ENCODE results near the gene ZNF394. TPM values are rescaled to one million over a fixed set of nuclear protein-coding genes. Genes with fewer than 3 reads are reported as not detected.

The ZNF394 gene
- polyA plus RNA-seq, 1 donor (not counting 4 experiments of a cell fraction or from before 2014, with no cell fraction given), result 10.1 TPM

DNA sequence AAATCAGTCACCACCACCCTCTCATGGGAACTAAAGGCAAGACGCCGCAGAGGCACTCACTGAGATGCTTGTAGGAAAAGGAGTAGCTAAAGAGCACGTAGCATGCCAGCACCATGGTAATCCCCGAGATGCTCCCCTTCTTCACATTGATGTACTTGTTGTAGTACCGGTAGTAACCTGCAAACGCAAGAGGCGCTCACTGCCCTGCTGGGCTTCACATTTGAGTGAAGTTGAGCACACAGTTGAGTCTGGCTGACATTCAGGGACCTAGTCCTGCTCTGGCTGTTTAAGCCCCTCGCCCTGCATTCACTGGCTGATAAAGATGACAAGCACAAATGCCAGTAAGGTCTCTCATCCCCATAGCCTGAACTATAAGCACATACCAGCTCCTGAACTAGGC lies 41.0 kb downstream of the ZNF394 start:
- H3K4me1 ChIP-seq (ENCODE audit: control insufficient read depth, extremely low read depth, insufficient read depth, low read length), result peaks cover 12% of the 10 kb centered on the region
- no peak overlapping the region for H3K4me2 ChIP-seq (ENCODE audit: control insufficient read depth, extremely low read depth, insufficient read depth, low read depth, low read length)
- H3K79me2 ChIP-seq (ENCODE audit: control insufficient read depth, insufficient read depth, low read length), result peaks cover 77% of the 10 kb centered on the region
- H3K27me3 ChIP-seq (ENCODE audit: control insufficient read depth, extremely low read depth, insufficient read depth, low read length), result no peaks in the 10 kb centered on the region
- dilution Hi-C loops (cut with MboI; ENCODE audit: extremely low pct_ligation_motif_present, low sequenced_read_pairs), result no loop called here
- no peak overlapping the region for H3K4me3 ChIP-seq (ENCODE audit: control insufficient read depth in 2 of 3, extremely low read depth in 1 of 3, insufficient read depth in 2 of 3, low read depth in 1 of 3, low read length in 3 of 3)
- H3K27ac ChIP-seq (ENCODE audit: control insufficient read depth, insufficient read depth, low read length), result no peak overlapping the region
- H3K9me1 ChIP-seq (ENCODE audit: control insufficient read depth, extremely low read depth, insufficient read depth, low read length), result peaks cover 4% of the 10 kb centered on the region
- no peak for TF ChIP-seq EZH2 (IDR thresholded peaks at IDR 0.05; ENCODE audit: low read length)
- TF ChIP-seq, protein P1, sequence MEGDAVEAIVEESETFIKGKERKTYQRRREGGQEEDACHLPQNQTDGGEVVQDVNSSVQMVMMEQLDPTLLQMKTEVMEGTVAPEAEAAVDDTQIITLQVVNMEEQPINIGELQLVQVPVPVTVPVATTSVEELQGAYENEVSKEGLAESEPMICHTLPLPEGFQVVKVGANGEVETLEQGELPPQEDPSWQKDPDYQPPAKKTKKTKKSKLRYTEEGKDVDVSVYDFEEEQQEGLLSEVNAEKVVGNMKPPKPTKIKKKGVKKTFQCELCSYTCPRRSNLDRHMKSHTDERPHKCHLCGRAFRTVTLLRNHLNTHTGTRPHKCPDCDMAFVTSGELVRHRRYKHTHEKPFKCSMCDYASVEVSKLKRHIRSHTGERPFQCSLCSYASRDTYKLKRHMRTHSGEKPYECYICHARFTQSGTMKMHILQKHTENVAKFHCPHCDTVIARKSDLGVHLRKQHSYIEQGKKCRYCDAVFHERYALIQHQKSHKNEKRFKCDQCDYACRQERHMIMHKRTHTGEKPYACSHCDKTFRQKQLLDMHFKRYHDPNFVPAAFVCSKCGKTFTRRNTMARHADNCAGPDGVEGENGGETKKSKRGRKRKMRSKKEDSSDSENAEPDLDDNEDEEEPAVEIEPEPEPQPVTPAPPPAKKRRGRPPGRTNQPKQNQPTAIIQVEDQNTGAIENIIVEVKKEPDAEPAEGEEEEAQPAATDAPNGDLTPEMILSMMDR (optimal IDR thresholded peaks at IDR 0.05 in 1 of 3, IDR thresholded peaks at IDR 0.05 in 1 of 3, conservative IDR thresholded peaks at IDR 0.05 in 1 of 3; ENCODE audit: extremely low read depth in 1 of 3, insufficient read depth in 2 of 3, low read length in 3 of 3), result peak; percentile 47 to 67 (median 48)
- no peak for DNase-seq (ENCODE audit: low read depth, low spot score)
- no peaks in the 10 kb centered on the region for H3K9me3 ChIP-seq (ENCODE audit: control insufficient read depth, low read depth, low read length)
- H3K36me3 ChIP-seq (ENCODE audit: control insufficient read depth in 2 of 2, extremely low read depth in 1 of 2, insufficient read depth in 2 of 2, low read length in 2 of 2), result peaks cover 37 to 68% of the 10 kb centered on the region in 2 experiments
- H3K9ac ChIP-seq (ENCODE audit: control insufficient read depth, extremely low read depth, insufficient read depth, low read length), result no peak overlapping the region
- H2AFZ ChIP-seq (ENCODE audit: control insufficient read depth, low read length), result no peak overlapping the region
- no peak for FAIRE-seq
- H4K20me1 ChIP-seq (ENCODE audit: control insufficient read depth, extremely low read depth, insufficient read depth, low read length), result peaks cover 19% of the 10 kb centered on the region

DNA sequence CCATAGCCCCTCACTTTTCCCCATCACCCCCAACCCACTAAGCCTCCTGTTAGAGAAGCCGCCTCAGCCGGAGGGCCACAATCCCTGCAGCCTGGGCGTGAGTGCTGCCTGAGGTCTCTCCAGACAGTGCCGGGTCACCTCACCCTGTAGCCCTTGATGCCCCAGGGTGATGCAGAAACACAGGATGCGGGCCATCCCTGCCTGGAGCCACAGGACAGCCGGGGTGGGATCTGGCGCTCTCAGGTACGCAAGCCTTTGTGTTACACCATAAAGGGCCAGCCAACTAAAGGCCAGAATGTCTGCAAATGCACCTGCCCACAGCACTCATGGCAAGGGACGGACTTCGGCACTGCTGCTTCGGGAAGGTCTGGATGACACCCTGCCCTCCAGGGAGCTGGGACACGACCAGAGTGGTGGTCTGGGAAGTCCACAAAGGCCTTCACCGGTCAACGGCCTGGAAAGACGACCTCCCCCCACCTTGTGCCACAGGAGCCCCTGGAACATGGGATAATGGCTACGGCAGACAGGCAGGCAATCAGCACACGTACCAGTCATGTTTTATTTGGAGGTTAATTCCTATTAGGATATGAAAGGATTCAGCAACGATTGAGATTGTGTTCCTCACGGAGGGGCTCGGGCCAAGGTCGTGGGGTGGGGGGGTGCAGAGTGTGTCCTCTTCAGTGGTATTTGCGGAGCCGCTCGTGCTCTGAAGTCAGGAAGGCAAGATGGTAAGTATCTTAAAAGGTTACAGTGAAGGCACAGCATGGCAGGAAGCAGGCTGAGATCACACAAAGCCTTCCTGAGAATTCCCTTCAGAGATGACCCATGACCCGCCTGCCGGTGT lies 42.2 kb downstream of the ZNF394 start:
- Histone ChIP-seq H3K36me3 (ENCODE audit: control insufficient read depth in 2 of 2, extremely low read depth in 1 of 2, insufficient read depth in 2 of 2, low read length in 2 of 2) (peaks cover 35 to 68% of the 10 kb centered on the region in 2 experiments), H4K20me1 (ENCODE audit: control insufficient read depth, extremely low read depth, insufficient read depth, low read length) (peaks cover 19% of the 10 kb centered on the region), H3K27me3 (ENCODE audit: control insufficient read depth, extremely low read depth, insufficient read depth, low read length) (no peaks in the 10 kb centered on the region), H3K27ac (ENCODE audit: control insufficient read depth, insufficient read depth, low read length) (no peak overlapping the region), H3K9me1 (ENCODE audit: control insufficient read depth, extremely low read depth, insufficient read depth, low read length) (peaks cover 4% of the 10 kb centered on the region), H3K79me2 (ENCODE audit: control insufficient read depth, insufficient read depth, low read length) (peaks cover 65% of the 10 kb centered on the region), H3K9me3 (ENCODE audit: control insufficient read depth, low read depth, low read length) (no peaks in the 10 kb centered on the region), H3K4me2 (ENCODE audit: control insufficient read depth, extremely low read depth, insufficient read depth, low read depth, low read length) (no peak overlapping the region), H2AFZ (ENCODE audit: control insufficient read depth, low read length) (no peak overlapping the region), H3K9ac (ENCODE audit: control insufficient read depth, extremely low read depth, insufficient read depth, low read length) (no peak overlapping the region), H3K4me3 (ENCODE audit: control insufficient read depth in 2 of 3, extremely low read depth in 1 of 3, insufficient read depth in 2 of 3, low read depth in 1 of 3, low read length in 3 of 3) (no peak overlapping the region), H3K4me1 (ENCODE audit: control insufficient read depth, extremely low read depth, insufficient read depth, low read length) (peaks cover 12% of the 10 kb centered on the region)
- dilution Hi-C loops (cut with MboI; ENCODE audit: extremely low pct_ligation_motif_present, low sequenced_read_pairs), result no loop called here
- no peak for DNase-seq (ENCODE audit: low read depth, low spot score)
- FAIRE-seq, result no peak
- TF ChIP-seq, protein P1 (optimal IDR thresholded peaks at IDR 0.05 in 1 of 3, IDR thresholded peaks at IDR 0.05 in 1 of 3, conservative IDR thresholded peaks at IDR 0.05 in 1 of 3; ENCODE audit: extremely low read depth in 1 of 3, insufficient read depth in 2 of 3, low read length in 3 of 3), result no peak
- no peak for TF ChIP-seq EZH2 (IDR thresholded peaks at IDR 0.05; ENCODE audit: low read length)
